Measurements from ENCODE around the gene LRATD1. TPM values are rescaled to one million over a fixed set of nuclear protein-coding genes. Genes with fewer than 3 reads are reported as not detected.

Gene LRATD1
- total RNA-seq, 1 donor from 2014 or later: 21.6 TPM

DNA sequence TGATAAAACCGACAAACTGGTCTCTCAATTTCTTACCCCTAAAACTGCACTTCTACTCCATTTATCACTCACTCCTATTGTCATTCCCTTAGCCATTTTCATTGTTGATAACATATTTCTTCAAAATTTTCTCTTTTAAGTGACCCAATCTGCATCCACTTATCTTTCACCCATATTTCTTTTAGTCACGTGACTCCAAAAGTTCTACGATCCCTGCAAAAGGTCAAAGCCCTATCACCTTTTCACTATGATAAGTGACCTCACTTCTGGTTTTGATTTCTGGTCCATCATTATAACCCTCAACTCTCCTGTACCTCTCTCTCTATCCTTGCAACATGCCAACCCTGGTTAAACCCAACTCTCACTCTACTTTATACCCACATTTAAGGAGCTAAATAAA lies 49.1 kb downstream of the LRATD1 start:
- TF ChIP-seq, protein P1, sequence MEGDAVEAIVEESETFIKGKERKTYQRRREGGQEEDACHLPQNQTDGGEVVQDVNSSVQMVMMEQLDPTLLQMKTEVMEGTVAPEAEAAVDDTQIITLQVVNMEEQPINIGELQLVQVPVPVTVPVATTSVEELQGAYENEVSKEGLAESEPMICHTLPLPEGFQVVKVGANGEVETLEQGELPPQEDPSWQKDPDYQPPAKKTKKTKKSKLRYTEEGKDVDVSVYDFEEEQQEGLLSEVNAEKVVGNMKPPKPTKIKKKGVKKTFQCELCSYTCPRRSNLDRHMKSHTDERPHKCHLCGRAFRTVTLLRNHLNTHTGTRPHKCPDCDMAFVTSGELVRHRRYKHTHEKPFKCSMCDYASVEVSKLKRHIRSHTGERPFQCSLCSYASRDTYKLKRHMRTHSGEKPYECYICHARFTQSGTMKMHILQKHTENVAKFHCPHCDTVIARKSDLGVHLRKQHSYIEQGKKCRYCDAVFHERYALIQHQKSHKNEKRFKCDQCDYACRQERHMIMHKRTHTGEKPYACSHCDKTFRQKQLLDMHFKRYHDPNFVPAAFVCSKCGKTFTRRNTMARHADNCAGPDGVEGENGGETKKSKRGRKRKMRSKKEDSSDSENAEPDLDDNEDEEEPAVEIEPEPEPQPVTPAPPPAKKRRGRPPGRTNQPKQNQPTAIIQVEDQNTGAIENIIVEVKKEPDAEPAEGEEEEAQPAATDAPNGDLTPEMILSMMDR (conservative IDR thresholded peaks at IDR 0.05): no peak
- no peak overlapping the region for H3K4me3 Mint-ChIP-seq
- no peak for DNase-seq (ENCODE audit: extremely low spot score, unreplicated experiment)
- no peaks in the 10 kb centered on the region for H3K4me1 Mint-ChIP-seq (ENCODE audit: unreplicated experiment)
- no peak overlapping the region for H3K27ac Mint-ChIP-seq
- H3K27me3 Mint-ChIP-seq: peaks cover 2% of the 10 kb centered on the region
- H3K9me3 Mint-ChIP-seq: no peaks in the 10 kb centered on the region
- no peaks in the 10 kb centered on the region for H3K36me3 Mint-ChIP-seq

Data from type B pancreatic cell (in vitro differentiated cells).